Spleen (tissue), 7 donors: Measurements from ENCODE around the gene MRAS.

ENCODE experiments used
- POLR2AphosphoS5 ChIP-seq, 3 donors: sonication (generic); formaldehyde crosslinking; IDR thresholded peaks; one replicate each; pipeline ENCODE4 v1.5.1; 2017; ENCODE audit warnings: antibody characterized with exemption in 3 of 3
- TF ChIP-seq, protein P1 (sequence below), 11 experiments: fragments of 200-600 bp in 7 of 11; fragments of 450-650 bp in 4 of 11; sonication (generic) in 4 of 11; IDR thresholded peaks in 8 of 11; conservative IDR thresholded peaks in 3 of 11; 1 replicate in 7 of 11; 2 replicates in 4 of 11; pipeline versions ENCODE4 v1.4.0 to v1.8.0; 2016 to 2021; ENCODE audit warnings: antibody characterized with exemption in 11 of 11, inconsistent platforms in 4 of 11, mild to moderate bottlenecking in 1 of 11
- donor health status: DM: no; HTN: no; CAD: no; lungs with moderate emphysema.
- donor health status: DM: no; HTN: no; CAD: no.
- donor health status: DM: no; HTN: no; CAD: no.

DNA sequence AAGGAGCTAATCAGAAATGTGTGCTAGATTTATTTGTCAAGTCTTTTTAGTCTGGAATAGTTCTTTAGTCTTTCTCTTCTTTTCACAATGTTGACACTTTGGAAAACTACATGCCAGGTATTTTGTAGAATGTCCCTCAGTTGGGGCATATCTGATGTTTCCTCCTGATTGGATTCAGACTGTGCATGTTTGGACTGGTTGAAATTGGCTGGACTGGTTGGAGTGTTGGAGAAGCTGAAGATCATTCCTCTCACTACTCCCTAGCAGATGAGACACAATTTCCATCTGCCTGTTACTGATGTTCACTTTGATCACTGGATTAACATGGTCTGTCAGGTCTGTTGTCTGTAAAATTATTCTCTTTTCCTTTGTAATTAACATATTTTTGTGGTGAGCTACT lies 22.4 kb upstream of the MRAS start:
- TF ChIP-seq, protein P1, sequence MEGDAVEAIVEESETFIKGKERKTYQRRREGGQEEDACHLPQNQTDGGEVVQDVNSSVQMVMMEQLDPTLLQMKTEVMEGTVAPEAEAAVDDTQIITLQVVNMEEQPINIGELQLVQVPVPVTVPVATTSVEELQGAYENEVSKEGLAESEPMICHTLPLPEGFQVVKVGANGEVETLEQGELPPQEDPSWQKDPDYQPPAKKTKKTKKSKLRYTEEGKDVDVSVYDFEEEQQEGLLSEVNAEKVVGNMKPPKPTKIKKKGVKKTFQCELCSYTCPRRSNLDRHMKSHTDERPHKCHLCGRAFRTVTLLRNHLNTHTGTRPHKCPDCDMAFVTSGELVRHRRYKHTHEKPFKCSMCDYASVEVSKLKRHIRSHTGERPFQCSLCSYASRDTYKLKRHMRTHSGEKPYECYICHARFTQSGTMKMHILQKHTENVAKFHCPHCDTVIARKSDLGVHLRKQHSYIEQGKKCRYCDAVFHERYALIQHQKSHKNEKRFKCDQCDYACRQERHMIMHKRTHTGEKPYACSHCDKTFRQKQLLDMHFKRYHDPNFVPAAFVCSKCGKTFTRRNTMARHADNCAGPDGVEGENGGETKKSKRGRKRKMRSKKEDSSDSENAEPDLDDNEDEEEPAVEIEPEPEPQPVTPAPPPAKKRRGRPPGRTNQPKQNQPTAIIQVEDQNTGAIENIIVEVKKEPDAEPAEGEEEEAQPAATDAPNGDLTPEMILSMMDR (IDR thresholded peaks at IDR 0.05 in 8 of 11, conservative IDR thresholded peaks at IDR 0.05 in 3 of 11): no peak
- no peak for TF ChIP-seq POLR2AphosphoS5 (IDR thresholded peaks at IDR 0.05)
